ENCODE data around the gene VPS11. TPM values are rescaled to one million over a fixed set of nuclear protein-coding genes. Genes with fewer than 3 reads are reported as not detected.

The VPS11 gene
- total and polyA plus RNA-seq, 10 of the 15 experiments (the other 5 are each of a cell fraction or from before 2014, with no cell fraction given): 15.8 to 26.4 (median 24.5) TPM

- TF ChIP-seq PRDM15 (CRISPR knock-in tag; IDR thresholded peaks at IDR 0.05): no peak
Measured at GRCh38 chr11:119125821-119126220, 58.2 kb downstream of the VPS11 start (continued).

- Histone ChIP-seq H3K36me3 (ENCODE audit: control insufficient read depth in 2 of 2, insufficient read depth in 2 of 2, low read length in 1 of 2) (peaks cover 0 to 16% of the 10 kb centered on the region in 2 experiments), H3K4me1 (ENCODE audit: control insufficient read depth, insufficient read depth, low read length) (0 out of 2 replicates have a peak, but pooled peaks cover 6% of the 10 kb centered on the region), H4K20me1 (ENCODE audit: control insufficient read depth, insufficient read depth) (no peaks in the 10 kb centered on the region), H3K9ac (ENCODE audit: control insufficient read depth, insufficient read depth, low read length) (no peak overlapping the region), H3K27ac (ENCODE audit: control insufficient read depth, insufficient read depth) (no peak overlapping the region), H3K4me2 (ENCODE audit: control insufficient read depth, insufficient read depth) (no peak overlapping the region), H3K4me3 (no peak overlapping the region), H3K27me3 (replicated peaks in 1 of 2; ENCODE audit: control insufficient read depth in 2 of 2, insufficient read depth in 2 of 2, low read length in 1 of 2) (no peaks in the 10 kb centered on the region), H2AFZ (ENCODE audit: control insufficient read depth, low read depth, low read length) (no peak overlapping the region), H3K79me2 (ENCODE audit: control insufficient read depth, insufficient read depth, low read length) (peaks cover 17% of the 10 kb centered on the region), H3K9me3 (replicated peaks; ENCODE audit: control insufficient read depth, insufficient read depth, low read length) (no peaks in the 10 kb centered on the region)
- BruUV-seq (replicated peaks): no TSS peak
- ChIA-PET SMC1A (ENCODE audit: uncharacterized antibody, unreplicated experiment) (interaction anchor here (1.8 kb wide), 1 partner anchor 17 kb away, joined by 5 read pairs; no protein-coding TSS in a partner anchor), RAD21 (ENCODE audit: unreplicated experiment) (interaction anchor here (0.7 kb wide), 1 partner anchor 1558 kb away, joined by 3 read pairs; no protein-coding TSS in a partner anchor), CTCF (interaction anchor here (0.5 to 1.2 kb wide), 7 partner anchors 8 to 175 kb away, joined by 3 to 4 read pairs (median 3); no protein-coding TSS in a partner anchor), POLR2A (no interaction called here)
- ATAC-seq: no peak
- no peak for FAIRE-seq
- no peak for DNase-seq (ENCODE audit: low read depth, low spot score)
- in situ Hi-C loops (cut with MboI): no loop called here
- TF ChIP-seq PRDM15 (CRISPR knock-in tag; IDR thresholded peaks at IDR 0.05) (no peak), SUPT20H (IDR thresholded peaks at IDR 0.05; ENCODE audit: borderline replicate concordance, control insufficient read depth, low read depth, low read length) (no peak), ZNF384 (IDR thresholded peaks at IDR 0.05; ENCODE audit: borderline replicate concordance, low read depth, low read length) (no peak), EP300 (IDR thresholded peaks at IDR 0.05; ENCODE audit: borderline replicate concordance in 1 of 2, control insufficient read depth in 1 of 2, low read depth in 2 of 2, low read length in 2 of 2) (no peak), NFXL1 (IDR thresholded peaks at IDR 0.05; ENCODE audit: borderline replicate concordance) (no peak), ZBED1 (IDR thresholded peaks at IDR 0.05; ENCODE audit: borderline replicate concordance) (no peak)
- intact Hi-C loops (cut with micrococcal nuclease; ENCODE audit: unreplicated experiment): no loop called here
- WGBS (ENCODE audit: insufficient coverage, insufficient replicate concordance, low lambda C conversion rate, missing lambda C conversion rate): 97% methylated on average over 5 of the region's 5 CpGs
Measured at GRCh38 chr11:119126675-119127268, 59.2 kb downstream of the VPS11 start.

Measured in GM12878 (cell line).